A673 (cell line): ENCODE measurements around the gene FILIP1. TPM values are rescaled to one million over a fixed set of nuclear protein-coding genes. Genes with fewer than 3 reads are reported as not detected.

Experiments used
- BruUV-seq: library from RNA; stranded (reverse); fragments of 400-500 nt; replicated peaks from 2 replicates; lab custom pipeline; 2021; lab: Mats Ljungman, UMichigan
- CTCF ChIA-PET: fragments of 300-600 bp; sonication (Branson Sonifier 250); formaldehyde crosslinking; loops from one replicate; lab custom pipeline; 2022; ENCODE audit warnings: antibody characterized with exemption; lab: Charles Lee
- POLR2A ChIA-PET: fragments of 300-600 bp; sonication (Branson Sonifier 250); formaldehyde crosslinking; loops from one replicate; lab custom pipeline; 2022; ENCODE audit warnings: antibody characterized with exemption; ENCODE audit not compliant: low non-redundant PET; lab: Charles Lee
- DNase-seq: peaks from one replicate; pipeline ENCODE4 v3.0.0-alpha.2; 2015; ENCODE audit warnings: low spot score
- H3K27ac ChIP-seq: fragments of 200-600 bp; sonication (generic); 2 replicates; pipeline ENCODE4 v1.5.1; 2016; ENCODE audit warnings: mixed run types, low read depth, mild to moderate bottlenecking, mixed read lengths, antibody characterized with exemption, low read length; ENCODE audit not compliant: poor library complexity, severe bottlenecking
- H3K27me3 ChIP-seq: fragments of 200-600 bp; sonication (generic); replicated peaks from 2 replicates; pipeline ENCODE4 v1.6.1; 2017; ENCODE audit warnings: mixed run types, low read depth, mild to moderate bottlenecking, mixed read lengths, antibody characterized with exemption, low read length; ENCODE audit not compliant: insufficient read depth, poor library complexity
- H3K36me3 ChIP-seq: fragments of 200-600 bp; sonication (generic); 2 replicates; pipeline ENCODE4 v1.6.1; 2016; ENCODE audit warnings: mixed run types, mild to moderate bottlenecking, mixed read lengths, antibody characterized with exemption, low read length; ENCODE audit not compliant: insufficient read depth, poor library complexity, severe bottlenecking
- H3K4me1 ChIP-seq: fragments of 200-600 bp; sonication (generic); 2 replicates; pipeline ENCODE4 v1.6.1; 2017; ENCODE audit warnings: mixed run types, mild to moderate bottlenecking, mixed read lengths, antibody characterized with exemption, low read length; ENCODE audit not compliant: insufficient read depth, poor library complexity, severe bottlenecking
- H3K4me3 ChIP-seq: fragments of 200-600 bp; sonication (generic); 2 replicates; pipeline ENCODE4 v1.5.1; 2016; ENCODE audit warnings: low read depth, mixed run types, mild to moderate bottlenecking, mixed read lengths, low read length; ENCODE audit not compliant: poor library complexity, severe bottlenecking
- H3K9me3 ChIP-seq: fragments of 200-600 bp; sonication (generic); 2 replicates; pipeline ENCODE4 v1.6.1; 2016; ENCODE audit warnings: mixed run types, low read depth, mild to moderate bottlenecking, mixed read lengths, antibody characterized with exemption, low read length; ENCODE audit not compliant: poor library complexity, severe bottlenecking
- CTCF ChIP-seq: fragments of 300-800, 200-600 bp; sonication (generic); conservative IDR thresholded peaks from 2 replicates; pipeline ENCODE4 v1.5.1; 2017; ENCODE audit warnings: low read depth, mild to moderate bottlenecking, antibody characterized with exemption, low read length, moderate library complexity, mixed read lengths
- EZH2 ChIP-seq: fragments of 200-600 bp; sonication (generic); IDR thresholded peaks from 2 replicates; pipeline ENCODE4 v1.6.1; 2017; ENCODE audit warnings: borderline replicate concordance, low read depth, mild to moderate bottlenecking, mixed read lengths, antibody characterized with exemption, low read length; ENCODE audit not compliant: poor library complexity, severe bottlenecking
- intact Hi-C: fragments of 100-400 bp; cut with micrococcal nuclease; formaldehyde crosslinking; loops from one replicate; pipeline ENCODE4 v1.10.0; 2022; ENCODE audit not compliant: unreplicated experiment
- total RNA-seq: library from RNA; stranded (reverse); gene quantifications from 2 replicates; pipeline ENCODE4 v1.2.3, GENCODE V29; 2021

FILIP1 gene
- total RNA-seq, 1 experiment from 2014 or later, result 0.32 TPM

DNA sequence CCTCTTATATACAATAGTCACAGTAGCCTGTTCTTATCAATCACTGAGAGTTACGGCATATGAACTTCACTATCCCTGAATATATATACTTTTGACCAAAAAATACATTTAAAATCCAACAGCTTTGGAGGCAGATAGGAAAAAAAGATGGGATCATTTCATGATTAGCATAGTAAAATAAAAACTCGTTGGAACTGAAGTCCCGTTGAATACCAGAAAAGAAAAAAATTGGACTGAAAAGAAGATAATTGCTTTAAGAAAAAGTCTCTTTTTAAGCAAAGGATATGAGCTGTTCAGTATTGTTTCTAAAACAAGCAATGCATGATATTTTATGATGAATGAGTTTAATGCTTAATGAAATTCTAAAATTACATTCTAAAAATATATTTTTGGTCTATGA, 4.4 kb upstream of the FILIP1 start:
- intact Hi-C loops, result no loop called here
- H3K9me3 ChIP-seq, result no peaks in the 10 kb centered on the region
- CTCF ChIA-PET, result no interaction called here

GRCh38 chr6:75495011-75495410, 1.4 kb upstream of the FILIP1 start:
- peak; percentile 22 for DNase-seq
- intact Hi-C loops, result no loop called here
- no peak overlapping the region for H3K4me3 ChIP-seq
- no peaks in the 10 kb centered on the region for H3K36me3 ChIP-seq
- H3K4me1 ChIP-seq, result peaks cover 23% of the 10 kb centered on the region
- H3K27ac ChIP-seq, result no peak overlapping the region
- no peak for TF ChIP-seq CTCF
- TF ChIP-seq EZH2, result no peak
- ChIA-PET CTCF (interaction anchor here (0.7 kb wide), 1 partner anchor 1940 kb away, joined by 3 read pairs; no protein-coding TSS in a partner anchor), POLR2A (no interaction called here)
- H3K9me3 ChIP-seq, result no peaks in the 10 kb centered on the region
- no peaks in the 10 kb centered on the region for H3K27me3 ChIP-seq
- BruUV-seq, result no TSS peak

More for the DNA sequence above, 4.4 kb upstream of the FILIP1 start:
- Histone ChIP-seq H3K4me1 (peaks cover 28% of the 10 kb centered on the region), H3K27ac (no peak overlapping the region), H3K36me3 (no peaks in the 10 kb centered on the region), H3K27me3 (no peaks in the 10 kb centered on the region), H3K4me3 (no peak overlapping the region)
- no TSS peak for BruUV-seq
- DNase-seq, result no peak
- no peak for TF ChIP-seq EZH2
- no peak for TF ChIP-seq CTCF
- POLR2A ChIA-PET, result no interaction called here

GRCh38 chr6:75494290-75494689, 690 bp upstream of the FILIP1 start:
- TF ChIP-seq CTCF (no peak), EZH2 (no peak)
- ChIA-PET CTCF (no interaction called here), POLR2A (no interaction called here)
- Histone ChIP-seq H3K36me3 (no peaks in the 10 kb centered on the region), H3K4me1 (peaks cover 26% of the 10 kb centered on the region), H3K4me3 (no peak overlapping the region), H3K27me3 (no peaks in the 10 kb centered on the region), H3K9me3 (no peaks in the 10 kb centered on the region), H3K27ac (no peak overlapping the region)
- intact Hi-C loops, result no loop called here
- no peak for DNase-seq
- no TSS peak for BruUV-seq
